ENCODE results near the gene ANKUB1.
"Not testable (repeated sequence)": the region's sequence is repeated elsewhere in the genome, so short reads cannot be mapped to it uniquely, and the experiment has no call there.

The ANKUB1 gene, protein sequence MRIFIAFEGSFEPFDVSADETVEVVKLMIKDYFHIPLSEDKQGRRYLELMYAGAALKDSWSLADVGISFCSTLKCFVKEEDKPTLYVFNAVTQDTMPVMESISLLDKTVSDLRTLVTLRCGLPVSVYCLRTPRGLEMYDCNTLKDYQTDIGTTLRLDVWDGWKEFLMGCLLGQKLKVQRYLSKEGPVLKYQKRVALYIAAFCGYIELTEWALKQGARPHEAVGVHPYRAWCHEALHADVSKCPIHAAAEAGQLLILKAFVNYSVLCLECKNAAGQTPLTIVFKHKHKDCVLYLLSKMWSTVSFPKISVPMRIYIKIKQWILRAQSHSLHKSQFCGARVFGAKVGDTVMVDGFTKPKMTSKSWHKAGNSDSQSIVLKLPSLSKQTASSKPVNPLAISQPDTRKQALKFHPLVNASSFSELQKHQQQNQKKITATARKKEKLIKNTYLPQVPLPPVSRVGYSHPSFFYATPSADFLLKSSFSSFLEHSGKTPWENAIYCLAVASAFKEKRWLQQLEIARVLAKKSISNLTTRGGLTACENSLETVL
- total RNA-seq = 0 to 0.19 (median 0.17) reads per million in 3 donors

DNA sequence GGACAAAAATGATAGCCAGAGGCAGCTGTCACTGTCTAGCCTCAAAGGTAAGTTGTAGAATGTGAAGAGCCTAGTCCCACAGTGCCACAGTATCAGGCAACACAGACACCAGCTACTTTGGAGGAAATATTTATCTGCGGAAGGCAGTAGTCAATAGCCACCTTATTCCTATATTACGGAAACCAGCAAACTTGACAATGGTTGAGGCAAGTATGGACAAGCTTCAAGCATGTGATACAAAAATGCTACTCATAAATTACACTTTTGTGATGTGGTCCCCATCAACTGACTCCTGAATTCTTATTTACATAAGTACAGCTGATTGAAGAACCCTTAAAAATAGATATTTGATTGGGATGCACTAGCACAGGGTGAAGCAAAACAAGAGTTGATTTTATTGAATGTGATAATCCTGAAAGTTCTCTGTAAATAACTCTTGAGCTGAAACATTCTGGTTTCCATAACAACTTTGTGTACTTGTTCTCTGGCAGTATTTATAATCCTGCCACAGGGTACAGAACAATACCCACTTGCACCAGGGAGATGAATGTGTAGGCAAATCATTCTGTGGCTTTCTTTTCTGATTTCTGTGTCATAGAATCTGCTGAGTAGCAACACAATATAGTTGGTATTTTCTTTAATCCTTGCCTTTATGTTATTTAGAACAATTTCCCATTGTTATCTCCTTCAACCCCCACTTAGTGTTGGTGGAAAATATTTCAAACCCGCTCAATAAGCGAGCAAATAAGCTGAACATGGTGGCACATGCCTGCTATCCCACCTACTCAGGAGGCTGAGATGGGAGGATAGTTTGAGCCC is at the start of gene ANKUB1:
ANKUB1 (minus strand) TSS at position 103 of the 819 bp plus-strand sequence. CDS start 188 bp downstream, outside the sequence.
- H3K27ac ChIP-seq (ENCODE audit: insufficient read depth, low read length, poor library complexity, severe bottlenecking) = no peak within 1 kb of the TSS
- DNase-seq = no peak
- no peaks in the 10 kb centered on the region for H3K4me1 ChIP-seq (ENCODE audit: control insufficient read depth, insufficient read depth, low read length, poor library complexity, severe bottlenecking)
- no peak within 1 kb of the TSS for H3K4me3 ChIP-seq (ENCODE audit: insufficient read depth, low read depth, low read length, poor library complexity, severe bottlenecking)
- H3K27me3 ChIP-seq (replicated peaks; ENCODE audit: control insufficient read depth, insufficient read depth, low read length, poor library complexity, severe bottlenecking) = peaks cover 5% of the 10 kb centered on the region
- no peaks in the 10 kb centered on the region for H3K9me3 ChIP-seq (ENCODE audit: control insufficient read depth, low read length)
- H3K36me3 ChIP-seq (ENCODE audit: control insufficient read depth, insufficient read depth, low read length) = no peaks in the 10 kb centered on the region

- Histone ChIP-seq H3K27ac (ENCODE audit: insufficient read depth, low read length, poor library complexity, severe bottlenecking) (no peak overlapping the region), H3K4me3 (ENCODE audit: insufficient read depth, low read depth, low read length, poor library complexity, severe bottlenecking) (no peak overlapping the region), H3K4me1 (ENCODE audit: control insufficient read depth, insufficient read depth, low read length, poor library complexity, severe bottlenecking) (no peaks in the 10 kb centered on the region), H3K9me3 (ENCODE audit: control insufficient read depth, low read length) (no peaks in the 10 kb centered on the region), H3K36me3 (ENCODE audit: control insufficient read depth, insufficient read depth, low read length) (no peaks in the 10 kb centered on the region), H3K27me3 (replicated peaks; ENCODE audit: control insufficient read depth, insufficient read depth, low read length, poor library complexity, severe bottlenecking) (no peaks in the 10 kb centered on the region)
- DNase-seq = no peak
Measured at GRCh38 chr3:149839896-149840295, 47.5 kb upstream of the ANKUB1 start.

DNA sequence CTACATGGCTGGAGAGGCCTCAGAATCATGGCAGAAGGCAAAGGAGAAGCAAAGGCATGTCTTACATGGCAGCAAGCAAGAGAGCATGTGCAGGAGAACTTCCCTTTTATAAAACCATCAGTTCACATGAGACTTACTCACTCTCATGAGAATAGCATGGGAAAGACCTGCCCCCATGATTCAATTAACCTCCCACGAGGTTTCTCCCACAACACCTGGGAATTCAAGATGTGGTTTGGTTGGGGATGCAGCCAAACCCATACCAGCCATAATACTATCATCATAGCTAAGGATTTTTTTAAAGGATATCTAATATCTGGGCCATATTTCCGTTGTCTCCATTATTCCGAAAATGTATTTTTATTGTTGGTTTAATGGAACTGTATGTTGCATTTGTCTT is 47.1 kb upstream of the ANKUB1 start:
- DNase-seq; H3K4me3 ChIP-seq (ENCODE audit: insufficient read depth, low read depth, low read length, poor library complexity, severe bottlenecking); H3K4me1 ChIP-seq (ENCODE audit: control insufficient read depth, insufficient read depth, low read length, poor library complexity, severe bottlenecking); H3K27ac ChIP-seq (ENCODE audit: insufficient read depth, low read length, poor library complexity, severe bottlenecking); H3K27me3 ChIP-seq (replicated peaks; ENCODE audit: control insufficient read depth, insufficient read depth, low read length, poor library complexity, severe bottlenecking); H3K9me3 ChIP-seq (ENCODE audit: control insufficient read depth, low read length); H3K36me3 ChIP-seq (ENCODE audit: control insufficient read depth, insufficient read depth, low read length): not testable (repeated sequence)

DNA sequence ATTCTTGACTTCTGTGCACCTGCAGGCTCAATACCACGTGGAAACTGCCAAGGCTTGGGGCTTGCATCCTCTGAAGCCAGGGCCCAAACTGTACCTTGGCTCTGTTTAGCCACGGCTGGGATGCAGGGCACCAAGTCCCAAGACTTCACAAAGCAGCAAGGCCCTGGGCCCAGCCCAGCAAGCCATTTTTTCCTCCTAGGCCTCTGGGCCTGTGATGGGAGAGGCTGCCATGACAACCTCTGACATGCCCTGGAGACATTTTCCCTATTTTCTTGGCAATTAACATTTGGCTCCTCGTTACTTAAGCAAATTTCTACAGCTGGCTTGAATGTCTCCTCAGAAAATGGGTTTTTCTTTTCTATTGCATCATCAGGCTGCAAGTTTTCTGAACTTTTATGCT is 46.1 kb upstream of the ANKUB1 start:
- DNase-seq = not testable (repeated sequence)

GRCh38 chr3:149833241-149833640 is 40.9 kb upstream of the ANKUB1 start:
- Histone ChIP-seq H3K27me3 (replicated peaks; ENCODE audit: control insufficient read depth, insufficient read depth, low read length, poor library complexity, severe bottlenecking) (no peaks in the 10 kb centered on the region), H3K4me3 (ENCODE audit: insufficient read depth, low read depth, low read length, poor library complexity, severe bottlenecking) (no peak overlapping the region), H3K4me1 (ENCODE audit: control insufficient read depth, insufficient read depth, low read length, poor library complexity, severe bottlenecking) (no peaks in the 10 kb centered on the region), H3K27ac (ENCODE audit: insufficient read depth, low read length, poor library complexity, severe bottlenecking) (no peak overlapping the region), H3K36me3 (ENCODE audit: control insufficient read depth, insufficient read depth, low read length) (no peaks in the 10 kb centered on the region), H3K9me3 (ENCODE audit: control insufficient read depth, low read length) (peaks cover 11% of the 10 kb centered on the region)
- DNase-seq = no peak

More for the DNA sequence above, 46.1 kb upstream of the ANKUB1 start:
- H3K36me3 ChIP-seq (ENCODE audit: control insufficient read depth, insufficient read depth, low read length); H3K4me1 ChIP-seq (ENCODE audit: control insufficient read depth, insufficient read depth, low read length, poor library complexity, severe bottlenecking); H3K4me3 ChIP-seq (ENCODE audit: insufficient read depth, low read depth, low read length, poor library complexity, severe bottlenecking); H3K27me3 ChIP-seq (replicated peaks; ENCODE audit: control insufficient read depth, insufficient read depth, low read length, poor library complexity, severe bottlenecking); H3K9me3 ChIP-seq (ENCODE audit: control insufficient read depth, low read length); H3K27ac ChIP-seq (ENCODE audit: insufficient read depth, low read length, poor library complexity, severe bottlenecking): not testable (repeated sequence)

DNA sequence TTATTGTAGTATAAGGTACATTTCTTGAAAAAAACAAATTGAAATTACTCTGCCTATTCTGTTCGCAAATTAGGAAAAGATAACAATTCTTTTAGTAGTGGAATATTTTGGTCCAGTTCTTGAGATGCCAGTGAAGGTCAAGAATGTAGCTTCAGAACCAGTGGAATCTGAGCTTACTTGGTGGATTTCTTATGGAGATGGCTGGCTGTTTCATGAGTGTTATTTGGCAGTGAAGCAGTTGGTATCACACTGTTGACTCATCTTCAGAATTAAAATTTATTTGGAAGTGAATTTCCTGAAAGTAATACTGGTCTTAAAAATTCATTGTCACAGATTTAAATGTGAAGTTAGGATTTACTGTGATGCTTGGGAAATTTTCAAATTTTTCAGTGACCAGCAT is 39.7 kb upstream of the ANKUB1 start:
- Histone ChIP-seq H3K27ac (ENCODE audit: insufficient read depth, low read length, poor library complexity, severe bottlenecking) (no peak overlapping the region), H3K4me3 (ENCODE audit: insufficient read depth, low read depth, low read length, poor library complexity, severe bottlenecking) (no peak overlapping the region), H3K9me3 (ENCODE audit: control insufficient read depth, low read length) (peaks cover 11% of the 10 kb centered on the region), H3K4me1 (ENCODE audit: control insufficient read depth, insufficient read depth, low read length, poor library complexity, severe bottlenecking) (no peaks in the 10 kb centered on the region), H3K36me3 (ENCODE audit: control insufficient read depth, insufficient read depth, low read length) (no peaks in the 10 kb centered on the region), H3K27me3 (replicated peaks; ENCODE audit: control insufficient read depth, insufficient read depth, low read length, poor library complexity, severe bottlenecking) (no peaks in the 10 kb centered on the region)
- DNase-seq = no peak

DNA sequence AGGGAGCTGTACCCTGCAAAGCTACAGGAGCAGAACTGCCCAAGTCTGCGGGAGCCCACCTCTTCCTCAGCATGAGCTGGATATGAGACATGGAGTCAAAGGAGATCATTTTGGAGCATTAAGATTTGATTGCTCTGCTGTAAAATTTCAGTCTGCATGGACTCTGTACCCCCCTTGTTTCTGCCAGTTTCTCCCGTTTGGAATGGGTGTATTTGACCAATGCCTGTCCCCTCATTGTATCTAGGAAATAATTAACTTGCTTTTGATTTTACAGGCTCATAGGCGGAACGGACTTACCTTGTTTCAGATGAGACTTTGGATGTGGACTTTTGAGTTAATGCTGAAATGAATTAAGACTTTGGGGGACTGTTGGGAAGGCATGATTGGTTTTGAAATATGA is 39.0 kb upstream of the ANKUB1 start:
- Histone ChIP-seq H3K27me3 (replicated peaks; ENCODE audit: control insufficient read depth, insufficient read depth, low read length, poor library complexity, severe bottlenecking) (no peaks in the 10 kb centered on the region), H3K9me3 (ENCODE audit: control insufficient read depth, low read length) (peaks cover 11% of the 10 kb centered on the region), H3K4me1 (ENCODE audit: control insufficient read depth, insufficient read depth, low read length, poor library complexity, severe bottlenecking) (no peaks in the 10 kb centered on the region), H3K4me3 (ENCODE audit: insufficient read depth, low read depth, low read length, poor library complexity, severe bottlenecking) (no peak overlapping the region), H3K36me3 (ENCODE audit: control insufficient read depth, insufficient read depth, low read length) (no peaks in the 10 kb centered on the region), H3K27ac (ENCODE audit: insufficient read depth, low read length, poor library complexity, severe bottlenecking) (no peak overlapping the region)
- DNase-seq = no peak

GRCh38 chr3:149830902-149831301 is 38.5 kb upstream of the ANKUB1 start:
- Histone ChIP-seq H3K27me3 (replicated peaks; ENCODE audit: control insufficient read depth, insufficient read depth, low read length, poor library complexity, severe bottlenecking) (no peaks in the 10 kb centered on the region), H3K36me3 (ENCODE audit: control insufficient read depth, insufficient read depth, low read length) (no peaks in the 10 kb centered on the region), H3K4me1 (ENCODE audit: control insufficient read depth, insufficient read depth, low read length, poor library complexity, severe bottlenecking) (no peaks in the 10 kb centered on the region), H3K9me3 (ENCODE audit: control insufficient read depth, low read length) (peaks cover 11% of the 10 kb centered on the region), H3K4me3 (ENCODE audit: insufficient read depth, low read depth, low read length, poor library complexity, severe bottlenecking) (no peak overlapping the region), H3K27ac (ENCODE audit: insufficient read depth, low read length, poor library complexity, severe bottlenecking) (no peak overlapping the region)
- DNase-seq = no peak

DNA sequence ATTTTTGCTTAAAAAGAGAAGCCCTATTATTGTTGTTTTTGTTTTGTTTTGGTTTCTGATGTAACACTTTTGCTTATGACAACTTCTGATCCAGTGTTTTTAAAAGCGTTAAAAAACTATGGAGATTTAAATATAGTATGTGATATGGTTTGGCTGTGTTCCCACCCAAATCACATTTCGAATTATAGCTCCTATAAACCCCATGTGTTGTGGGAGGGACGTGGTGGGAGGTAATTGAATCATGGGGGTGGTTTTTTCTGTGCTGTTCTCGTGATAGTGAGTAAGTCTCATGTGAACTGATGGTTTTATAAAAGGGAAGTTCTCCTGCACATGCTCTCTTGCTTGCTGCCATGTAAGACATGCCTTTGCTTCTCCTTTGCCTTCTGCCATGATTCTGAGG is 37.3 kb upstream of the ANKUB1 start:
- not testable (repeated sequence) for H3K36me3 ChIP-seq (ENCODE audit: control insufficient read depth, insufficient read depth, low read length); H3K4me1 ChIP-seq (ENCODE audit: control insufficient read depth, insufficient read depth, low read length, poor library complexity, severe bottlenecking); H3K27me3 ChIP-seq (replicated peaks; ENCODE audit: control insufficient read depth, insufficient read depth, low read length, poor library complexity, severe bottlenecking); H3K4me3 ChIP-seq (ENCODE audit: insufficient read depth, low read depth, low read length, poor library complexity, severe bottlenecking); DNase-seq; H3K27ac ChIP-seq (ENCODE audit: insufficient read depth, low read length, poor library complexity, severe bottlenecking)
- H3K9me3 ChIP-seq (ENCODE audit: control insufficient read depth, low read length) = peaks cover 11% of the 10 kb centered on the region

- no peak overlapping the region for H3K27ac ChIP-seq (ENCODE audit: insufficient read depth, low read length, poor library complexity, severe bottlenecking)
- H3K9me3 ChIP-seq (ENCODE audit: control insufficient read depth, low read length) = peaks cover 11% of the 10 kb centered on the region
- H3K4me3 ChIP-seq (ENCODE audit: insufficient read depth, low read depth, low read length, poor library complexity, severe bottlenecking) = no peak overlapping the region
- H3K4me1 ChIP-seq (ENCODE audit: control insufficient read depth, insufficient read depth, low read length, poor library complexity, severe bottlenecking) = no peaks in the 10 kb centered on the region
- DNase-seq = no peak
- no peaks in the 10 kb centered on the region for H3K27me3 ChIP-seq (replicated peaks; ENCODE audit: control insufficient read depth, insufficient read depth, low read length, poor library complexity, severe bottlenecking)
- H3K36me3 ChIP-seq (ENCODE audit: control insufficient read depth, insufficient read depth, low read length) = no peaks in the 10 kb centered on the region
Measured at GRCh38 chr3:149828390-149828789, 36.0 kb upstream of the ANKUB1 start.

All from effector memory CD4-positive, alpha-beta T cell (primary cell).